PC-3 (cell line): ENCODE measurements around the gene NUP153. TPM values are rescaled to one million over a fixed set of nuclear protein-coding genes. Genes with fewer than 3 reads are reported as not detected.

Experiments used
- ATAC-seq: fragments of 200-7000 bp; cut with Tn5 transposase; 2 replicates; pipeline ENCODE4 v1.9.1; 2020; ENCODE audit warnings: mild to moderate bottlenecking, moderate library complexity
- BruUV-seq: library from RNA; stranded (reverse); fragments of 400-500 nt; replicated peaks from 2 replicates; lab custom pipeline; 2021; lab: Mats Ljungman, UMichigan
- CTCF ChIA-PET: fragments of 300-600 bp; sonication (Branson Sonifier 250); formaldehyde crosslinking; loops from one replicate; lab custom pipeline; 2022; ENCODE audit warnings: antibody characterized with exemption; lab: Charles Lee
- POLR2A ChIA-PET: fragments of 300-600 bp; sonication (Branson Sonifier 250); formaldehyde crosslinking; loops from one replicate; lab custom pipeline; 2022; ENCODE audit warnings: antibody characterized with exemption; ENCODE audit not compliant: unreplicated experiment; lab: Charles Lee
- DNase-seq: peaks from one replicate; pipeline ENCODE4 v3.0.0-alpha.2; 2015
- H2AFZ ChIP-seq: fragments of 300-600 bp; sonication (generic); 2 replicates; pipeline ENCODE4 v1.6.0; 2016; ENCODE audit warnings: antibody characterized with exemption, low read length
- H3F3A ChIP-seq: fragments of 300-600 bp; sonication (generic); one replicate; pipeline ENCODE4 v1.6.0; 2017; ENCODE audit warnings: antibody characterized with exemption, low read length, control low read depth, mild to moderate bottlenecking; ENCODE audit not compliant: unreplicated experiment
- H3K27ac ChIP-seq: fragments of 300-600 bp; sonication (generic); 2 replicates; pipeline ENCODE4 v1.5.1; 2016; ENCODE audit warnings: mild to moderate bottlenecking, low read length
- H3K27me3 ChIP-seq: fragments of 300-600 bp; sonication (generic); 2 replicates; pipeline ENCODE4 v1.6.1; 2016; ENCODE audit warnings: low read length, mixed read lengths
- H3K36me3 ChIP-seq: fragments of 300-600 bp; sonication (generic); 2 replicates; pipeline ENCODE4 v1.6.1; 2016; ENCODE audit warnings: low read depth, mixed run types, low read length, mixed read lengths
- H3K4me1 ChIP-seq: fragments of 300-600 bp; sonication (generic); 2 replicates; pipeline ENCODE4 v1.5.1; 2016; ENCODE audit warnings: low read length; ENCODE audit not compliant: insufficient read depth
- H3K4me2 ChIP-seq: fragments of 300-600 bp; sonication (generic); 2 replicates; pipeline ENCODE4 v1.6.0; 2016; ENCODE audit warnings: low read length
- H3K4me3 ChIP-seq: fragments of 300-600 bp; sonication (generic); 2 replicates; pipeline ENCODE4 v1.5.1; 2016; ENCODE audit warnings: mild to moderate bottlenecking, low read length, mixed read lengths
- H3K79me2 ChIP-seq: fragments of 300-600 bp; sonication (generic); 2 replicates; pipeline ENCODE4 v1.6.1; 2017; ENCODE audit warnings: low read length, mixed read lengths
- H3K9ac ChIP-seq: fragments of 300-600 bp; sonication (generic); 2 replicates; pipeline ENCODE4 v1.6.0; 2016; ENCODE audit warnings: mild to moderate bottlenecking, low read length
- H3K9me2 ChIP-seq: fragments of 300-600 bp; sonication (generic); replicated peaks from 2 replicates; pipeline ENCODE4 v1.6.1; 2016; ENCODE audit warnings: mixed run types, low read length, mixed read lengths
- H3K9me3 ChIP-seq: fragments of 300-600 bp; sonication (generic); 2 replicates; pipeline ENCODE4 v1.6.1; 2016; ENCODE audit warnings: low read length, mixed read lengths
- H4K20me1 ChIP-seq: fragments of 300-600 bp; sonication (generic); 2 replicates; pipeline ENCODE4 v1.6.1; 2016; ENCODE audit warnings: low read length, mixed read lengths
- EZH2 ChIP-seq: fragments of 300-600 bp; sonication (generic); IDR thresholded peaks from one replicate; pipeline ENCODE4 v1.6.1; 2017; ENCODE audit warnings: antibody characterized with exemption, mild to moderate bottlenecking, low read length; ENCODE audit not compliant: unreplicated experiment
- EZH2phosphoT487 ChIP-seq: fragments of 300-600 bp; sonication (generic); IDR thresholded peaks from 2 replicates; pipeline ENCODE4 v1.6.1; 2018; ENCODE audit warnings: mild to moderate bottlenecking, antibody characterized with exemption, low read length, borderline replicate concordance
- intact Hi-C: fragments of 100-400 bp; cut with micrococcal nuclease; formaldehyde crosslinking; loops from 2 replicates; pipeline ENCODE4 v1.9.0; 2023
- total RNA-seq: library from RNA; depleted of rRNA; stranded (reverse); fragments of >200 nt; gene quantifications from 2 replicates; pipeline ENCODE4 v1.2.3, GENCODE V29; 2014
- TF ChIP-seq, protein P1 (sequence below): fragments of 300-600 bp; sonication (generic); conservative IDR thresholded peaks from 2 replicates; pipeline ENCODE4 v1.5.1; 2017; ENCODE audit warnings: antibody characterized with exemption, low read depth, mild to moderate bottlenecking, low read length

The NUP153 gene
- total RNA-seq, 1 experiment from 2014 or later = 48.3 TPM

DNA sequence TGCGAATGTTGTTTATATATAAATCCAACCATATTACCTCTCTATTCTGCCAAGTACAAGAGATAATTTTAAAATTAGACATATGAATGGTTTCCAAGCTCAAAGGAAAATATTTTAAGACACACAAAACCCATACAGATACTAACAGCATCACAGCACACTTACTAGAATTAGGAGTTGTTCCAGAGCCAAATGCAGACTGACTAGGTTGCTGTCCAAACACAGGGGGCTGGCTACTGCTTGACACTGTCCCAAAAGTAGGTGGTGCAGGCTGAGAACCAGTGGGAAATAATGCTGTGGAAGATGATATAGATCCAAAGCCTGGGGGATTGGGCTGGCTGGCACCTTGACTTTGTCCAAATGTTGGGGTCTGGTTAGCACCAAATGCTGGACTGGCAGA lies 82.3 kb downstream of the NUP153 start:
- TF ChIP-seq EZH2 = no peak
- TF ChIP-seq EZH2phosphoT487 = no peak
- TF ChIP-seq, protein P1, sequence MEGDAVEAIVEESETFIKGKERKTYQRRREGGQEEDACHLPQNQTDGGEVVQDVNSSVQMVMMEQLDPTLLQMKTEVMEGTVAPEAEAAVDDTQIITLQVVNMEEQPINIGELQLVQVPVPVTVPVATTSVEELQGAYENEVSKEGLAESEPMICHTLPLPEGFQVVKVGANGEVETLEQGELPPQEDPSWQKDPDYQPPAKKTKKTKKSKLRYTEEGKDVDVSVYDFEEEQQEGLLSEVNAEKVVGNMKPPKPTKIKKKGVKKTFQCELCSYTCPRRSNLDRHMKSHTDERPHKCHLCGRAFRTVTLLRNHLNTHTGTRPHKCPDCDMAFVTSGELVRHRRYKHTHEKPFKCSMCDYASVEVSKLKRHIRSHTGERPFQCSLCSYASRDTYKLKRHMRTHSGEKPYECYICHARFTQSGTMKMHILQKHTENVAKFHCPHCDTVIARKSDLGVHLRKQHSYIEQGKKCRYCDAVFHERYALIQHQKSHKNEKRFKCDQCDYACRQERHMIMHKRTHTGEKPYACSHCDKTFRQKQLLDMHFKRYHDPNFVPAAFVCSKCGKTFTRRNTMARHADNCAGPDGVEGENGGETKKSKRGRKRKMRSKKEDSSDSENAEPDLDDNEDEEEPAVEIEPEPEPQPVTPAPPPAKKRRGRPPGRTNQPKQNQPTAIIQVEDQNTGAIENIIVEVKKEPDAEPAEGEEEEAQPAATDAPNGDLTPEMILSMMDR = no peak
- H3K36me3 ChIP-seq = peaks cover 75% of the 10 kb centered on the region
- POLR2A ChIA-PET = no interaction called here
- no peaks in the 10 kb centered on the region for H3K9me3 ChIP-seq
- no peak overlapping the region for H2AFZ ChIP-seq
- H3K27ac ChIP-seq = no peak overlapping the region
- H3F3A ChIP-seq = no peaks in the 10 kb centered on the region
- H4K20me1 ChIP-seq = peaks cover 16% of the 10 kb centered on the region; the same call in 1 of the 2 replicates
- no peaks in the 10 kb centered on the region for H3K9me2 ChIP-seq
- no peak overlapping the region for H3K4me3 ChIP-seq
- peaks cover 51% of the 10 kb centered on the region for H3K79me2 ChIP-seq
- DNase-seq (no peak), ATAC-seq (no peak)
- no peaks in the 10 kb centered on the region for H3K4me1 ChIP-seq
- H3K9ac ChIP-seq = no peak overlapping the region
- no TSS peak for BruUV-seq
- CTCF ChIA-PET = no interaction called here
- intact Hi-C loops = no loop called here
- no peaks in the 10 kb centered on the region for H3K27me3 ChIP-seq
- H3K4me2 ChIP-seq = no peak overlapping the region

DNA sequence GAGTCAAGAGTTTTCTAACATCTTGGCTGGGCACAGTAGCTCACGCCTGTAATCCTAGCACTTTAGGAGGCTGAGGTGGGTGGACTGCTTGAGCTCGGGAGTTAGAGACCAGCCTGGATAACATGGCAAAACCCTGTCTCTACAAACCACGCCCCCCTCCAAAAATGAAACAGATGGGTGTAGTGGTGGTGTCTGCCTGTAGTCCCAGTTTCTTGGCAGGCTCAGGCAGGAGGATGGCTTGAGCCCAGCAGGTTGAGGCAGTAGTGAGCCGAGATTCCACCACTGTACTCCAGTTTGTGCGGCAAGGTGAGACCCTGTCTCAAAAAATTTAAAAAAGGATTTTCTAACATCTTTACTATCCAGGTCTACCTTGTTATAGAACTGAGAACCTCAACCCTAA lies 84.6 kb downstream of the NUP153 start:
- Histone ChIP-seq H3K27ac (no peak overlapping the region), H2AFZ (no peak overlapping the region), H3F3A (no peaks in the 10 kb centered on the region), H3K79me2 (peaks cover 49% of the 10 kb centered on the region), H3K9ac (no peak overlapping the region), H4K20me1 (0 out of 2 replicates have a peak, but pooled peaks cover 7% of the 10 kb centered on the region), H3K4me2 (no peak overlapping the region), H3K9me3 (no peaks in the 10 kb centered on the region), H3K27me3 (no peaks in the 10 kb centered on the region), H3K4me3 (no peak overlapping the region), H3K36me3 (peaks cover 62% of the 10 kb centered on the region), H3K4me1 (no peaks in the 10 kb centered on the region), H3K9me2 (no peaks in the 10 kb centered on the region)
- DNase-seq = no peak
- BruUV-seq = no TSS peak
- CTCF ChIA-PET = no interaction called here
- TF ChIP-seq EZH2phosphoT487 (no peak), EZH2 (no peak)
- TF ChIP-seq, protein P1 = no peak
- intact Hi-C loops = no loop called here
- ATAC-seq = no peak
- POLR2A ChIA-PET = no interaction called here

DNA sequence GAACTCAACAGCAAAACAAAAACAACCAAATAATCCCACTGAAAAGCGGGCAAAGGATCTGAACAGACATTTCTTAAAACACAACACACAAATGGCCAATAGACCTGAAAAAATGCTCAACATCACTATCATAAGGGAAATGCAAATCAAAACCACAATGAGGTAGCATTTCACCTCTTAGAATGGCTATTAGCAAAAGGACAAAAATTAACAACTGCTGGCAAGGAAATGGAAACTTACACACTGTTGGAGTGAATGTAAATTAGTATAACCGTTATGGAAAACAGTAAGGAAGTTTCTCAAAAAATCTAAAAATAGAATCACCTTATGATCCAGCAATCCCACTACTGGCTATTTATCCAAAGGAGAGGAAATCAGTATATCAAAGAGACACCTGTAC lies 85.7 kb downstream of the NUP153 start:
- no TSS peak for BruUV-seq
- DNase-seq = no peak
- H3K4me2 ChIP-seq = no peak overlapping the region
- peaks cover 57% of the 10 kb centered on the region for H3K36me3 ChIP-seq
- ATAC-seq = no peak
- H3K4me3 ChIP-seq = no peak overlapping the region
- H3K9me3 ChIP-seq = no peaks in the 10 kb centered on the region
- CTCF ChIA-PET = no interaction called here
- no peaks in the 10 kb centered on the region for H3K27me3 ChIP-seq
- TF ChIP-seq, protein P1 = no peak
- no peak for TF ChIP-seq EZH2
- TF ChIP-seq EZH2phosphoT487 = no peak
- POLR2A ChIA-PET = no interaction called here
- no peaks in the 10 kb centered on the region for H3F3A ChIP-seq
- peaks cover 40% of the 10 kb centered on the region for H3K79me2 ChIP-seq
- intact Hi-C loops = no loop called here
- no peak overlapping the region for H2AFZ ChIP-seq
- H3K9me2 ChIP-seq = no peaks in the 10 kb centered on the region
- no peak overlapping the region for H3K27ac ChIP-seq
- no peak overlapping the region for H3K9ac ChIP-seq
- H4K20me1 ChIP-seq = no peaks in the 10 kb centered on the region
- H3K4me1 ChIP-seq = no peaks in the 10 kb centered on the region
